Esophagus muscularis mucosa (tissue), 4 donors: Measurements from ENCODE around the gene KIAA1614. TPM values are rescaled to one million over a fixed set of nuclear protein-coding genes. Genes with fewer than 3 reads are reported as not detected.

Experiments used
- DNase-seq: peaks from one replicate; pipeline ENCODE4 v3.0.0-alpha.2; 2017; ENCODE audit errors: extremely low spot score
- H3K27ac ChIP-seq, 4 donors: fragments of 200-600 bp; sonication (generic); replicated peaks in 1 of 4; 1 replicate in 3 of 4; 2 replicates in 1 of 4; pipeline ENCODE4 v1.5.1; 2016 to 2019; ENCODE audit warnings: mild to moderate bottlenecking in 1 of 4
- H3K27me3 ChIP-seq, 4 donors: fragments of 200-600 bp; sonication (generic); one replicate each; pipeline versions ENCODE4 v1.5.1 to v1.6.0; 2016 to 2019
- H3K36me3 ChIP-seq, 4 donors: fragments of 200-600 bp; sonication (generic); one replicate each; pipeline ENCODE4 v1.5.1; 2016 to 2019
- H3K4me1 ChIP-seq, 4 donors: fragments of 200-600 bp; sonication (generic); one replicate each; pipeline ENCODE4 v1.5.1; 2016 to 2019
- H3K4me3 ChIP-seq, 4 donors: fragments of 200-600 bp; sonication (generic); 1 replicate in 2 of 4; 2 replicates in 2 of 4; pipeline ENCODE4 v1.5.1; 2016 to 2019; ENCODE audit warnings: mild to moderate bottlenecking in 4 of 4, moderate library complexity in 1 of 4
- H3K9me3 ChIP-seq, 4 donors: fragments of 200-600 bp; sonication (generic); 1 replicate in 3 of 4; 2 replicates in 1 of 4; pipeline ENCODE4 v1.5.1; 2016 to 2019
- CTCF ChIP-seq, 3 experiments: fragments of 200-600 bp in 2 of 3; fragments of 450-650 bp in 1 of 3; sonication (generic) in 2 of 3; IDR thresholded peaks; one replicate each; pipeline ENCODE4 v1.5.1; 2017 to 2019; ENCODE audit warnings: antibody characterized with exemption in 3 of 3, mild to moderate bottlenecking in 2 of 3, moderate library complexity in 1 of 3
- EP300 ChIP-seq: sonication (generic); formaldehyde crosslinking; IDR thresholded peaks from one replicate; pipeline ENCODE4 v1.6.1; 2017; ENCODE audit warnings: antibody characterized with exemption
- POLR2A ChIP-seq: fragments of 450-650 bp; IDR thresholded peaks from one replicate; pipeline ENCODE4 v1.6.1; 2017; ENCODE audit warnings: antibody characterized with exemption, moderate library complexity, mild to moderate bottlenecking, low read depth
- POLR2AphosphoS5 ChIP-seq, 2 donors: sonication (generic); formaldehyde crosslinking; IDR thresholded peaks; one replicate each; pipeline ENCODE4 v1.6.1; 2017; ENCODE audit warnings: antibody characterized with exemption in 2 of 2
- WGBS: methylation state at CpG from one replicate; pipeline ENCODE4 v1.1.5; 2018; 5-methylcytosine and 5-hydroxymethylcytosine counted together
- intact Hi-C: fragments of 100-400 bp; cut with DNase I; formaldehyde crosslinking; loops from one replicate; pipeline ENCODE4 v1.15.1; 2023
- total RNA-seq, 4 donors: library from RNA; depleted of rRNA; stranded (reverse); fragments of >200 nt; gene quantifications; one replicate each; pipeline versions ENCODE4 v1.1.0 to v1.2.1, GENCODE V29; 2016

KIAA1614 gene
- total RNA-seq, 4 donors from 2014 or later: 15.4 to 30.0 (median 17.4) TPM

GRCh38 chr1:180940445-180940844, 27.7 kb downstream of the KIAA1614 start:
- 95% methylated on average over 5 of the region's 5 CpGs for WGBS
- TF ChIP-seq EP300 (no peak), CTCF (IDR thresholded peaks at IDR 0.05) (no peak), POLR2A (no peak), POLR2AphosphoS5 (IDR thresholded peaks at IDR 0.05) (no peak)

GRCh38 chr1:180941518-180942275, 29.0 kb downstream of the KIAA1614 start:
- Histone ChIP-seq H3K36me3 (peaks cover 12 to 93% (median 74%) of the 10 kb centered on the region in 4 donors), H3K27ac (no peak overlapping the region), H3K9me3 (no peaks in the 10 kb centered on the region), H3K4me3 (no peak overlapping the region), H3K27me3 (no peaks in the 10 kb centered on the region), H3K4me1 (no peaks in the 10 kb centered on the region)
- 87% methylated on average over 20 of the region's 20 CpGs for WGBS
- intact Hi-C loops: no loop called here
- no peak for DNase-seq
- TF ChIP-seq POLR2A: no peak
- no peak for TF ChIP-seq CTCF (IDR thresholded peaks at IDR 0.05)
- TF ChIP-seq POLR2AphosphoS5 (IDR thresholded peaks at IDR 0.05): no peak
- TF ChIP-seq EP300: no peak

More at GRCh38 chr1:180940445-180940844, 27.7 kb downstream of the KIAA1614 start:
- H3K36me3 ChIP-seq: peaks cover 19 to 93% (median 75%) of the 10 kb centered on the region in 4 donors
- H3K9me3 ChIP-seq: no peaks in the 10 kb centered on the region
- no peak overlapping the region for H3K27ac ChIP-seq
- no peak for DNase-seq
- no peaks in the 10 kb centered on the region for H3K4me1 ChIP-seq
- H3K27me3 ChIP-seq: no peaks in the 10 kb centered on the region
- no peak overlapping the region for H3K4me3 ChIP-seq
- intact Hi-C loops: no loop called here

- DNase-seq: no peak
- H3K27me3 ChIP-seq: no peaks in the 10 kb centered on the region
- no peak overlapping the region for H3K4me3 ChIP-seq
- no peaks in the 10 kb centered on the region for H3K9me3 ChIP-seq
- intact Hi-C loops: no loop called here
- H3K27ac ChIP-seq: no peak overlapping the region
- WGBS: 93% methylated on average over 3 of the region's 15 CpGs
- TF ChIP-seq EP300 (no peak), CTCF (IDR thresholded peaks at IDR 0.05) (no peak), POLR2A (no peak), POLR2AphosphoS5 (IDR thresholded peaks at IDR 0.05) (no peak)
- H3K36me3 ChIP-seq: peaks cover 12 to 90% (median 61%) of the 10 kb centered on the region in 4 donors
- H3K4me1 ChIP-seq: peaks cover 0 to 10% (median 2%) of the 10 kb centered on the region in 4 donors
Measured at GRCh38 chr1:180945151-180945550, 32.5 kb downstream of the KIAA1614 start.

- H3K4me3 ChIP-seq: no peak overlapping the region
- no peaks in the 10 kb centered on the region for H3K9me3 ChIP-seq
- no peak for TF ChIP-seq POLR2A
- no peak for TF ChIP-seq POLR2AphosphoS5 (IDR thresholded peaks at IDR 0.05)
- no peak for TF ChIP-seq CTCF (IDR thresholded peaks at IDR 0.05)
- TF ChIP-seq EP300: no peak
- DNase-seq: no peak
- peaks cover 12 to 91% (median 64%) of the 10 kb centered on the region in 4 donors for H3K36me3 ChIP-seq
- intact Hi-C loops: no loop called here
- peaks cover 0 to 10% (median 2%) of the 10 kb centered on the region in 4 donors for H3K4me1 ChIP-seq
- H3K27ac ChIP-seq: no peak overlapping the region
- H3K27me3 ChIP-seq: no peaks in the 10 kb centered on the region
- WGBS: 100% methylated on average over 7 of the region's 8 CpGs
Measured at GRCh38 chr1:180945551-180945950, 32.9 kb downstream of the KIAA1614 start.
